HL-60 (cell line): ENCODE results near the gene ITPRIPL2.

Experiments used
- DNase-seq, 2 experiments: peaks; one replicate each; pipeline ENCODE4 v3.0.0-alpha.2; 2010 to 2020; ENCODE audit warnings: low read depth in 1 of 2, low spot score in 1 of 2
- H3K27ac ChIP-seq: fragments of 250-450 bp; sonication (Bioruptor Pico); replicated peaks from 2 replicates; pipeline ENCODE4 v1.5.1; 2020; ENCODE audit warnings: mild to moderate bottlenecking, moderate library complexity
- H3K27me3 ChIP-seq: fragments of 250-450 bp; sonication (Bioruptor Pico); 2 replicates; pipeline ENCODE4 v1.5.1; 2021; ENCODE audit warnings: mild to moderate bottlenecking, moderate library complexity; ENCODE audit not compliant: insufficient read depth, poor library complexity, severe bottlenecking
- H3K4me3 ChIP-seq: replicated peaks from 2 replicates; pipeline ENCODE4 v1.5.1; 2011; ENCODE audit warnings: mild to moderate bottlenecking, control low read depth, low read length; ENCODE audit not compliant: insufficient read depth
- GABPA ChIP-seq: IDR thresholded peaks from 2 replicates; pipeline ENCODE4 v1.6.1; 2012; ENCODE audit warnings: low read depth
- POLR2AphosphoS5 ChIP-seq: IDR thresholded peaks from 2 replicates; pipeline ENCODE4 v1.6.1; 2012; ENCODE audit warnings: low read depth
- REST ChIP-seq: IDR thresholded peaks from 2 replicates; pipeline ENCODE4 v1.6.1; 2012; ENCODE audit warnings: low read depth; ENCODE audit not compliant: insufficient replicate concordance
- SPI1 ChIP-seq: IDR thresholded peaks from 2 replicates; pipeline ENCODE4 v1.6.1; 2012; ENCODE audit warnings: low read depth, mild to moderate bottlenecking, borderline replicate concordance
- TF ChIP-seq, protein P1 (sequence below): IDR thresholded peaks from one replicate; pipeline ENCODE4 v1.5.1; 2011; ENCODE audit warnings: low read length, control low read depth, inconsistent platforms; ENCODE audit not compliant: insufficient read depth

The ITPRIPL2 gene

DNA sequence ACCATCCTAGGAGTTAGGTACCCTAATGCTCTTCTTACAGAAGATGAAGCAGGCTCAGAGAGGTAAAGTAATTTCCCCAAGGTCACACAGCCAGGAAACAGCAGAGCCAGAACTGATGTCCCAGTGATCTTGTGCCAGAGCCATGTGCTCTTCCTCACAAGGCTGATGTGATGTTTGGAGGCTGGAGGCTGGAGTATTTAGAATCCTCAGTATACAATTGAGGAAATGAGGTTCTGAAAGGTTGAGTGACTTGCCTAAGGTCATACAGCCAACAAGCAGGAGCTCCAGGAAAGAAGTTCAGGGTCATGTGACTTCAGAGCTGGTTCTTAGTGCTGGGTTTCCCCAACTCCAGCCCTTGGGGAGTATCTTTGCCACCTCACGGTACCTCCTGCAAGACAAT is 18.5 kb downstream of the ITPRIPL2 start:
- H3K4me3 ChIP-seq = no peak overlapping the region
- H3K27ac ChIP-seq = no peak overlapping the region
- no peaks in the 10 kb centered on the region for H3K27me3 ChIP-seq
- DNase-seq = no peak
- TF ChIP-seq GABPA (no peak), REST (no peak)

GRCh38 chr16:19132898-19133297 is 19.1 kb downstream of the ITPRIPL2 start:
- Histone ChIP-seq H3K27me3 (no peaks in the 10 kb centered on the region), H3K4me3 (no peak overlapping the region), H3K27ac (no peak overlapping the region)
- no peak for DNase-seq
- TF ChIP-seq POLR2AphosphoS5 (no peak), REST (no peak), SPI1 (no peak), GABPA (no peak)
- TF ChIP-seq, protein P1, sequence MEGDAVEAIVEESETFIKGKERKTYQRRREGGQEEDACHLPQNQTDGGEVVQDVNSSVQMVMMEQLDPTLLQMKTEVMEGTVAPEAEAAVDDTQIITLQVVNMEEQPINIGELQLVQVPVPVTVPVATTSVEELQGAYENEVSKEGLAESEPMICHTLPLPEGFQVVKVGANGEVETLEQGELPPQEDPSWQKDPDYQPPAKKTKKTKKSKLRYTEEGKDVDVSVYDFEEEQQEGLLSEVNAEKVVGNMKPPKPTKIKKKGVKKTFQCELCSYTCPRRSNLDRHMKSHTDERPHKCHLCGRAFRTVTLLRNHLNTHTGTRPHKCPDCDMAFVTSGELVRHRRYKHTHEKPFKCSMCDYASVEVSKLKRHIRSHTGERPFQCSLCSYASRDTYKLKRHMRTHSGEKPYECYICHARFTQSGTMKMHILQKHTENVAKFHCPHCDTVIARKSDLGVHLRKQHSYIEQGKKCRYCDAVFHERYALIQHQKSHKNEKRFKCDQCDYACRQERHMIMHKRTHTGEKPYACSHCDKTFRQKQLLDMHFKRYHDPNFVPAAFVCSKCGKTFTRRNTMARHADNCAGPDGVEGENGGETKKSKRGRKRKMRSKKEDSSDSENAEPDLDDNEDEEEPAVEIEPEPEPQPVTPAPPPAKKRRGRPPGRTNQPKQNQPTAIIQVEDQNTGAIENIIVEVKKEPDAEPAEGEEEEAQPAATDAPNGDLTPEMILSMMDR = no peak

GRCh38 chr16:19133600-19133999 is 19.8 kb downstream of the ITPRIPL2 start:
- no peak for DNase-seq
- no peak overlapping the region for H3K4me3 ChIP-seq
- no peaks in the 10 kb centered on the region for H3K27me3 ChIP-seq
- TF ChIP-seq POLR2AphosphoS5 (no peak), SPI1 (no peak), GABPA (no peak)
- TF ChIP-seq, protein P1 = no peak
- H3K27ac ChIP-seq = no peak overlapping the region

DNA sequence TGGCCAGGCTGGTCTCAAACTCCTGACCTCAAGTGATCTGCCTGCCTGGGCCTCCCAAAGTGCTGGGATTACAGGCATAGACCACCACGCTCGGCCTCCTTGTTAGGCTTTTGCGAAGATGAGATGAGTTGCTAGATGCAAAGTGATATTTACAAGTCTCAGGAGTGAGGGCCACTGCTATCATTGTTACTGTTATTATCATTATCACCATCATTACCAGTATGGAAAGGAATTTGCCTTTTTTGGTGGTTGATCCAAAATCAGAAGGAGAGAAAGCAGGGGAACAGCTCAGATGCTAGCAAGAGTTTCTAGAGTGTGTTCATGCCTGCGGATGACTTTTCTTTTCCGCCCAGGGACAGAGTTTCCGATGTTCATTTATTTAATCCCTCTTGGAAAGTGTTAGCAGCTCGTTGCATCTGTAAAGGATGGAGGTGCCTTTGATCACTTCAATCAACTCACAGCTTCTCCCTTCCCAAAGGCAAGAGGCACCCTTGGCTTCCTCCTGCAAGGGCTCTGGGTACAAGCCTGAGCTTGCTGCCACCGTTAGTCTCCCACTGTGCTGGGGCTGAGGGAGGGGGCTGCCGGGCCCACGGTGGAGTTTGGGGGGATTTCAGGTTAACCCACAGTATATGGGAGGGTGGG is 21.6 kb downstream of the ITPRIPL2 start:
- Histone ChIP-seq H3K27me3 (no peaks in the 10 kb centered on the region), H3K4me3 (no peak overlapping the region), H3K27ac (no peak overlapping the region)
- no peak for TF ChIP-seq REST
- no peak for TF ChIP-seq GABPA
- TF ChIP-seq, protein P1 = no peak
- no peak for TF ChIP-seq SPI1
- TF ChIP-seq POLR2AphosphoS5 = no peak
- DNase-seq = no peak
